NCI-H1048 (cell line): ENCODE results near the gene HERPUD2.
"Not testable (repeated sequence)": the region's sequence is repeated elsewhere in the genome, so short reads cannot be mapped to it uniquely, and the experiment has no call there.

Source experiments
- DNase-seq: peaks from one replicate; lab custom pipeline; 2025; lab: John Stamatoyannopoulos, UW

Gene HERPUD2

GRCh38 chr7:35714407-35714806 is 19.5 kb upstream of the HERPUD2 start:
- DNase-seq = no peak

GRCh38 chr7:35712563-35713226 is 17.8 kb upstream of the HERPUD2 start:
- no peak for DNase-seq

GRCh38 chr7:35707422-35707821 is 12.5 kb upstream of the HERPUD2 start:
- no peak for DNase-seq

- no peak for DNase-seq
Measured at GRCh38 chr7:35705932-35706461, 11.1 kb upstream of the HERPUD2 start.

- DNase-seq = no peak
Measured at GRCh38 chr7:35704261-35704660, 9.3 kb upstream of the HERPUD2 start.

- no peak for DNase-seq
Measured at GRCh38 chr7:35702541-35702940, 7.6 kb upstream of the HERPUD2 start.

- DNase-seq = no peak
Measured at GRCh38 chr7:35701287-35701900, 6.5 kb upstream of the HERPUD2 start.

- no peak for DNase-seq
Measured at GRCh38 chr7:35700865-35701264, 5.9 kb upstream of the HERPUD2 start.

GRCh38 chr7:35700333-35700732 is 5.4 kb upstream of the HERPUD2 start:
- DNase-seq = no peak

GRCh38 chr7:35699796-35700305 is 4.9 kb upstream of the HERPUD2 start:
- no peak for DNase-seq

- not testable (repeated sequence) for DNase-seq
Measured at GRCh38 chr7:35698382-35698781, 3.4 kb upstream of the HERPUD2 start.

GRCh38 chr7:35697414-35698175 is 2.7 kb upstream of the HERPUD2 start:
- DNase-seq = no peak

- no peak for DNase-seq
Measured at GRCh38 chr7:35695987-35696386, 1.1 kb upstream of the HERPUD2 start.

GRCh38 chr7:35695473-35695850 is 527 bp upstream of the HERPUD2 start:
- no peak for DNase-seq

GRCh38 chr7:35694161-35694783 is 663 bp downstream of the HERPUD2 start:
- DNase-seq = no peak

GRCh38 chr7:35691827-35692307 is 3.1 kb downstream of the HERPUD2 start:
- DNase-seq = no peak

GRCh38 chr7:35691366-35691765 is 3.6 kb downstream of the HERPUD2 start:
- no peak for DNase-seq

GRCh38 chr7:35690614-35691013 is 4.3 kb downstream of the HERPUD2 start:
- DNase-seq = not testable (repeated sequence)

GRCh38 chr7:35685781-35686180 is 9.2 kb downstream of the HERPUD2 start:
- DNase-seq = no peak

- no peak for DNase-seq
Measured at GRCh38 chr7:35681231-35682029, 13.5 kb downstream of the HERPUD2 start.

GRCh38 chr7:35680403-35681013 is 14.4 kb downstream of the HERPUD2 start:
- DNase-seq = no peak
